SK-N-SH treated with all-trans-retinoic acid at 6 μM for 48 hours (cell line): Measurements from ENCODE around the gene SDF4.
"Not testable (repeated sequence)": the region's sequence is repeated elsewhere in the genome, so short reads cannot be mapped to it uniquely, and the experiment has no call there.

Experiments
- ATAC-seq: fragments of 200-7000 bp; cut with Tn5 transposase; 3 replicates; pipeline ENCODE4 v1.9.1; 2020; ENCODE audit warnings: mild to moderate bottlenecking, moderate library complexity
- ARNTL ChIP-seq: fragments of 450-650 bp; formaldehyde crosslinking; IDR thresholded peaks from 2 replicates; pipeline ENCODE4 v1.5.0; 2020; ENCODE audit warnings: low read depth, mild to moderate bottlenecking, moderate library complexity, borderline replicate concordance
- BACH2 ChIP-seq: fragments of 250-450 bp; sonication (Bioruptor Pico); IDR thresholded peaks from 2 replicates; pipeline ENCODE4 v1.9.0; 2021; ENCODE audit warnings: mild to moderate bottlenecking, borderline replicate concordance
- ESRRG ChIP-seq: fragments of 250-450 bp; sonication (Bioruptor Pico); IDR thresholded peaks from 2 replicates; pipeline ENCODE4 v1.6.1; 2021; ENCODE audit warnings: mild to moderate bottlenecking
- GLIS3 ChIP-seq: fragments of 250-450 bp; sonication (Bioruptor Pico); IDR thresholded peaks from 2 replicates; pipeline ENCODE4 v1.5.0; 2020; ENCODE audit warnings: mild to moderate bottlenecking, moderate library complexity
- ISL1 ChIP-seq: fragments of 250-450 bp; sonication (Bioruptor Pico); IDR thresholded peaks from 2 replicates; pipeline ENCODE4 v2.1.2; 2022; ENCODE audit warnings: mild to moderate bottlenecking, moderate library complexity
- OSR1 ChIP-seq: fragments of 250-450 bp; sonication (Bioruptor Pico); IDR thresholded peaks from 2 replicates; pipeline ENCODE4 v1.8.0; 2022; ENCODE audit warnings: moderate library complexity, mild to moderate bottlenecking, inconsistent platforms
- POU6F1 ChIP-seq: fragments of 250-450 bp; sonication (Bioruptor Pico); IDR thresholded peaks from 2 replicates; pipeline ENCODE4 v1.8.0; 2021; ENCODE audit warnings: low read depth, mild to moderate bottlenecking, moderate library complexity, borderline replicate concordance
- RARB ChIP-seq: fragments of 250-450 bp; sonication (Bioruptor Pico); IDR thresholded peaks from 2 replicates; pipeline ENCODE4 v1.8.0; 2021; ENCODE audit warnings: mild to moderate bottlenecking, moderate library complexity
- SNAI2 ChIP-seq: fragments of 250-450 bp; sonication (Bioruptor Pico); IDR thresholded peaks from 2 replicates; pipeline ENCODE4 v1.5.0; 2020; ENCODE audit warnings: mild to moderate bottlenecking, moderate library complexity
- TCF4 ChIP-seq: fragments of 250-450 bp; sonication (Bioruptor Pico); IDR thresholded peaks from 2 replicates; pipeline ENCODE4 v1.8.0; 2021; ENCODE audit warnings: mild to moderate bottlenecking, moderate library complexity, borderline replicate concordance
- TOX ChIP-seq: fragments of 250-450 bp; sonication (Bioruptor Pico); IDR thresholded peaks from 2 replicates; pipeline ENCODE4 v1.8.0; 2021; ENCODE audit warnings: mild to moderate bottlenecking, moderate library complexity, borderline replicate concordance
- TSHZ2 ChIP-seq: fragments of 250-450 bp; sonication (Bioruptor Pico); IDR thresholded peaks from 2 replicates; pipeline ENCODE4 v1.5.0; 2020; ENCODE audit warnings: mild to moderate bottlenecking, moderate library complexity
- ZC3H10 ChIP-seq: fragments of 250-450 bp; sonication (Bioruptor Pico); IDR thresholded peaks from 2 replicates; pipeline ENCODE4 v1.5.1; 2021; ENCODE audit warnings: mild to moderate bottlenecking, moderate library complexity
- ZFP3 ChIP-seq: fragments of 250-450 bp; sonication (Bioruptor Pico); IDR thresholded peaks from 2 replicates; pipeline ENCODE4 v1.5.0; 2020; ENCODE audit warnings: mild to moderate bottlenecking, moderate library complexity
- ZFP30 ChIP-seq: fragments of 450-650 bp; formaldehyde crosslinking; IDR thresholded peaks from 2 replicates; pipeline ENCODE4 v1.5.0; 2022; ENCODE audit warnings: mild to moderate bottlenecking, moderate library complexity
- ZNF565 ChIP-seq: fragments of 450-650 bp; formaldehyde crosslinking; conservative IDR thresholded peaks from 2 replicates; pipeline ENCODE4 v1.5.0; 2020; ENCODE audit warnings: low read depth, mild to moderate bottlenecking, moderate library complexity
- ZNF70 ChIP-seq: fragments of 450-650 bp; formaldehyde crosslinking; IDR thresholded peaks from 2 replicates; pipeline ENCODE4 v1.5.0; 2020; ENCODE audit warnings: mild to moderate bottlenecking, moderate library complexity
- ZNF8 ChIP-seq: fragments of 450-650 bp; formaldehyde crosslinking; IDR thresholded peaks from 2 replicates; pipeline ENCODE4 v1.5.0; 2020; ENCODE audit warnings: mild to moderate bottlenecking, moderate library complexity
- TF ChIP-seq, protein P1 (sequence below): fragments of 250-450 bp; sonication (Bioruptor Pico); IDR thresholded peaks from 2 replicates; pipeline ENCODE4 v1.5.1; 2020; ENCODE audit warnings: low read depth, mild to moderate bottlenecking, moderate library complexity
- TF ChIP-seq, protein P2 (sequence below): fragments of 250-450 bp; sonication (Bioruptor Pico); IDR thresholded peaks from 2 replicates; pipeline ENCODE4 v1.8.0; 2020; ENCODE audit warnings: mild to moderate bottlenecking, moderate library complexity, borderline replicate concordance
- TF ChIP-seq, protein P3 (sequence below): fragments of 250-450 bp; sonication (Bioruptor Pico); IDR thresholded peaks from 2 replicates; pipeline ENCODE4 v1.5.1; 2021; ENCODE audit warnings: mild to moderate bottlenecking, moderate library complexity

Gene SDF4

DNA sequence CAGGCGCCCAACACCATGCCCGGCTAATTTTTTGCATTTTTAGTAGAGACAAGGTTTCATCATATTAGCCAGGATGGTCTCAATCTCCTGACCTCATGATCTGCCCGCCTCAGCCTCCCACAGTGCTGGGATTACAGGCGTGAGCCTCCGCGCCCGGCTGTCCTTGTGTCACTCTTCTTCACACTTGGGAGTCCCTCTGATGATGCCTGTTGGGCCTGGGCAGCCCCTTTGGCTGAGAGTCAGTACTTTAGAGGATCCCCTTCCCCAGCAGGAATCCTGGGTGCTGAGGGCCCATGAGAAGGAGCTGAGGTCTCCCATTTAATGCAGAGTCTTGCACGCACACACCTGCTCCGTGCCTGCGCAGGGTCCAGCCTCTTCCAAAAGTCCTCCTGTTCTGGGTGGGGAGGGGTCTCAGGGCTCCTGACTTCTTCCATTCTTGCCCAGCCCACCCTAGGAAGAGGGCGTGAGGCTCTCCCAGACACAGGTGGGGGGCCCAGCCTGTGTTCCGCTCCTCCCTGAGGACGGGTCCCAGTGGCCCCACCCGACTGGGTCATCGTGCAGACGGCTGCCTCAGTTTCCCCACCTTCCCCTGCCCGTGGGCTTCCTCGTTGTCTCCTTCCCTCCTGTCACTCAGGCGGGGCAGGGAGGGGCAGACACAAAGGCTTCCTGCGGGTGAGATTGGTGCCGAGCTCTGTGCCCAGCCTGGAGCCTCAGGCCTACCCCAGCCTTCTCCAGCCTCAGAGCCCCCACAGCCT is 54.2 kb downstream of the SDF4 start:
- no peak for ATAC-seq
- TF ChIP-seq RARB (CRISPR knock-in tag) (no peak), TOX (CRISPR knock-in tag) (no peak), ZNF70 (CRISPR knock-in tag) (no peak), ISL1 (CRISPR knock-in tag) (no peak), SNAI2 (CRISPR knock-in tag) (no peak), TCF4 (CRISPR knock-in tag) (no peak)
- TF ChIP-seq, protein P1, sequence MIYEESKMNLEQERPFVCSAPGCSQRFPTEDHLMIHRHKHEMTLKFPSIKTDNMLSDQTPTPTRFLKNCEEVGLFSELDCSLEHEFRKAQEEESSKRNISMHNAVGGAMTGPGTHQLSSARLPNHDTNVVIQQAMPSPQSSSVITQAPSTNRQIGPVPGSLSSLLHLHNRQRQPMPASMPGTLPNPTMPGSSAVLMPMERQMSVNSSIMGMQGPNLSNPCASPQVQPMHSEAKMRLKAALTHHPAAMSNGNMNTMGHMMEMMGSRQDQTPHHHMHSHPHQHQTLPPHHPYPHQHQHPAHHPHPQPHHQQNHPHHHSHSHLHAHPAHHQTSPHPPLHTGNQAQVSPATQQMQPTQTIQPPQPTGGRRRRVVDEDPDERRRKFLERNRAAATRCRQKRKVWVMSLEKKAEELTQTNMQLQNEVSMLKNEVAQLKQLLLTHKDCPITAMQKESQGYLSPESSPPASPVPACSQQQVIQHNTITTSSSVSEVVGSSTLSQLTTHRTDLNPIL (CRISPR knock-in tag): no peak

DNA sequence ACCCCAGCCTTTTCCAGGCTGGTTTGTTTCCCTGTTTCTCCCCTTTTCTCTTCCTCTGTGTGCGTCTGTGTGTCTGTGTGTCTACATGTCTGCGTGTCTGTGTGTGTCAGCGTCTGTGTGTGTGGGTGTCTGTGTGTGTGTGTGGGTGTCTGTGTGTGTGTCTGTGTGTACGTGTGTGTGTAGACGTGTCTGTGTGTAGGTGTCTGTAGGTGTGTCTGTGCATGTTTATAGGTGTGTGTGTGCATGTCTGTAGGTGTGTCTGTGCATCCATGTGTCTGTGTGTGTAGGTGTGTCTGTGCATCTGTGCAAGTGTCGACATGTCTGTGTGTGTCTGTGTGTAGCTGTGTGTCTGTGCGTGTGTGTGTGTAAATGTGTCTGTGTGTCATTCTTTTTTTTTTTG is 54.9 kb downstream of the SDF4 start:
- TF ChIP-seq ISL1 (CRISPR knock-in tag) (no peak), ZC3H10 (no peak), ZFP3 (CRISPR knock-in tag) (no peak), ZNF8 (no peak), GLIS3 (CRISPR knock-in tag) (no peak), ZFP30 (CRISPR knock-in tag) (no peak), BACH2 (CRISPR knock-in tag) (no peak)
- TF ChIP-seq, protein P2, sequence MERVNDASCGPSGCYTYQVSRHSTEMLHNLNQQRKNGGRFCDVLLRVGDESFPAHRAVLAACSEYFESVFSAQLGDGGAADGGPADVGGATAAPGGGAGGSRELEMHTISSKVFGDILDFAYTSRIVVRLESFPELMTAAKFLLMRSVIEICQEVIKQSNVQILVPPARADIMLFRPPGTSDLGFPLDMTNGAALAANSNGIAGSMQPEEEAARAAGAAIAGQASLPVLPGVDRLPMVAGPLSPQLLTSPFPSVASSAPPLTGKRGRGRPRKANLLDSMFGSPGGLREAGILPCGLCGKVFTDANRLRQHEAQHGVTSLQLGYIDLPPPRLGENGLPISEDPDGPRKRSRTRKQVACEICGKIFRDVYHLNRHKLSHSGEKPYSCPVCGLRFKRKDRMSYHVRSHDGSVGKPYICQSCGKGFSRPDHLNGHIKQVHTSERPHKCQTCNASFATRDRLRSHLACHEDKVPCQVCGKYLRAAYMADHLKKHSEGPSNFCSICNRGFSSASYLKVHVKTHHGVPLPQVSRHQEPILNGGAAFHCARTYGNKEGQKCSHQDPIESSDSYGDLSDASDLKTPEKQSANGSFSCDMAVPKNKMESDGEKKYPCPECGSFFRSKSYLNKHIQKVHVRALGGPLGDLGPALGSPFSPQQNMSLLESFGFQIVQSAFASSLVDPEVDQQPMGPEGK (CRISPR knock-in tag): no peak
- no peak for ATAC-seq

DNA sequence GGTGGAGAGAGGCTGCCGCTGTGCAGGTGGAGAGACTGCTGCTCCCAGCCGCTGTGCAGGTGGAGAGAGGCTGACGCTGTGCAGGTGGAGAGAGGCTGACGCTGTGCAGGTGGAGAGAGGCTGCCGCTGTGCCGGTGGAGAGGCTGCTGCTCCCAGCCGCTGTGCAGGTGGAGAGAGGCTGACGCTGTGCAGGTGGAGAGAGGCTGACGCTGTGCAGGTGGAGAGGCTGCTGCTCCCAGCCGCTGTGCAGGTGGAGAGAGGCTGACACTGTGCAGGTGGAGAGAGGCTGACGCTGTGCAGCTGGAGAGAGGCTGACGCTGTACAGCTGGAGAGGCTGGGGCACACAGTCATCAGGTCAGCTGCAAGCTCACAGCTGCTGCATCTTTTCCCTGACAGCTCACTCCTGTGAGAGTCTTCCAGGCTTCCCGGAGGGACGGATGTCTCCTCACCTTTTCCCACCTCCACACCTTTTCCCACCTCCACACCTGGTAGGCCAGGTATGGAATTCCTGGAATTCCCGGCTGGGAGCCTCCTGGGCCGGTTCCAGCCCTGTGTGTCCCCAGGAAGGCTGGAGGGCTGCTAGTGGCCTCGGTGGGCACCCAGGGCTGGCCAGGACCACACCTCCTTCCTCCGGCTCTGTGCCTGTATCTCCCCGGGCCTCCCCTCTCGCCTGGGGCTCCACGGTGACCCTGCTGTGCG is 55.6 kb downstream of the SDF4 start:
- ATAC-seq: not testable (repeated sequence)

DNA sequence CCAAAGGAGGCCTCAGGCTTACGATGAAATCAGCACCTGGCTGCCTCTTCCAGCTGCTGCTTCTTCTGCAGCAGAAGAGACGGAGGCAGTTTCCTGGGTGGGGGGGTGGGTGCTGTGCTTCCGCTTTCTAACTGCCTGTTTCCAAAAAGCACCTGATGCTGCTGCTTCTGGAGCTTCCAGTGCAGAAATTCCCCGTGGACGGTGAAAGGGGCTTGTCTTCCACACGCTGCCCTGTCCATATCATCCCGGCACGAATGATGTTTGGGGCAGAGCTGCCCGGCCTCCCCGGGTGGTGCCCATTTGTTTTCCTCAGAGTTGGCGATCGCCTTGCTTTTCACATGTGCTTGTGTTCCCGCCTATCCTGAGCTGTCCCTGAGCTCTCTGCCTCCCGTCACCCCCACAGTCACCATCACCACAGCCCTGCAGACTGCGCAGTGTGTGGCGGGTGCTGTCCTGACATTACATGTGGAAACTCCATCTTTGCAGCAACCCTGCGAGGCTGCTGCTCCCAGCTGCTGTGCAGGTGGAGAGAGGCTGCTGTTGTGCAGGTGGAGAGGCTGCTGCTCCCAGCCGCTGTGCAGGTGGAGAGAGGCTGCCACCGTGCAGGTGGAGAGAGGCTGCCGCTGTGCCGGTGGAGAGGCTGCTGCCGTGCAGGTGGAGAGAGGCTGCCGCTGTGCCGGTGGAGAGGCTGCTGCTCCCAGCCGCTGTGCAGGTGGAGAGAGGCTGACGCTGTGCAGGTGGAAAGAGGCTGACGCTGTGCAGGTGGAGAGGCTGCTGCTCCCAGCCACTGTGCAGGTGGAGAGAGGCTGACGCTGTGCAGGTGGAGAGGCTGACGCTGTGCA is 56.4 kb downstream of the SDF4 start:
- no peak for ATAC-seq
- no peak for TF ChIP-seq ZNF70 (CRISPR knock-in tag)
- TF ChIP-seq ZC3H10: no peak
- no peak for TF ChIP-seq OSR1 (CRISPR knock-in tag)
- no peak for TF ChIP-seq POU6F1 (CRISPR knock-in tag)

- no peak for ATAC-seq
- TF ChIP-seq ARNTL (CRISPR knock-in tag) (no peak), BACH2 (CRISPR knock-in tag) (no peak), SNAI2 (CRISPR knock-in tag) (no peak), ZNF565 (CRISPR knock-in tag) (no peak), ZFP3 (CRISPR knock-in tag) (no peak), ZNF70 (CRISPR knock-in tag) (no peak), TSHZ2 (CRISPR knock-in tag) (no peak), ESRRG (CRISPR knock-in tag) (no peak)
- TF ChIP-seq, protein P2 (CRISPR knock-in tag): no peak
- TF ChIP-seq, protein P3, sequence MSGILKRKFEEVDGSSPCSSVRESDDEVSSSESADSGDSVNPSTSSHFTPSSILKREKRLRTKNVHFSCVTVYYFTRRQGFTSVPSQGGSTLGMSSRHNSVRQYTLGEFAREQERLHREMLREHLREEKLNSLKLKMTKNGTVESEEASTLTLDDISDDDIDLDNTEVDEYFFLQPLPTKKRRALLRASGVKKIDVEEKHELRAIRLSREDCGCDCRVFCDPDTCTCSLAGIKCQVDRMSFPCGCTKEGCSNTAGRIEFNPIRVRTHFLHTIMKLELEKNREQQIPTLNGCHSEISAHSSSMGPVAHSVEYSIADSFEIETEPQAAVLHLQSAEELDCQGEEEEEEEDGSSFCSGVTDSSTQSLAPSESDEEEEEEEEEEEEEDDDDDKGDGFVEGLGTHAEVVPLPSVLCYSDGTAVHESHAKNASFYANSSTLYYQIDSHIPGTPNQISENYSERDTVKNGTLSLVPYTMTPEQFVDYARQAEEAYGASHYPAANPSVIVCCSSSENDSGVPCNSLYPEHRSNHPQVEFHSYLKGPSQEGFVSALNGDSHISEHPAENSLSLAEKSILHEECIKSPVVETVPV: no peak
Measured at GRCh38 chr1:1173793-1174415, 57.9 kb downstream of the SDF4 start, which contains the start of gene TTLL10. TTLL10 (plus strand) TSS chr1:1173880; CDS start chr1:1179216, 5,336 bp downstream.
